ENCODE data around the gene ANKRD65. TPM values are rescaled to one million over a fixed set of nuclear protein-coding genes. Genes with fewer than 3 reads are reported as not detected.

ANKRD65 gene
- total RNA-seq, 1 experiment from 2014 or later, result 14.7 TPM

DNA sequence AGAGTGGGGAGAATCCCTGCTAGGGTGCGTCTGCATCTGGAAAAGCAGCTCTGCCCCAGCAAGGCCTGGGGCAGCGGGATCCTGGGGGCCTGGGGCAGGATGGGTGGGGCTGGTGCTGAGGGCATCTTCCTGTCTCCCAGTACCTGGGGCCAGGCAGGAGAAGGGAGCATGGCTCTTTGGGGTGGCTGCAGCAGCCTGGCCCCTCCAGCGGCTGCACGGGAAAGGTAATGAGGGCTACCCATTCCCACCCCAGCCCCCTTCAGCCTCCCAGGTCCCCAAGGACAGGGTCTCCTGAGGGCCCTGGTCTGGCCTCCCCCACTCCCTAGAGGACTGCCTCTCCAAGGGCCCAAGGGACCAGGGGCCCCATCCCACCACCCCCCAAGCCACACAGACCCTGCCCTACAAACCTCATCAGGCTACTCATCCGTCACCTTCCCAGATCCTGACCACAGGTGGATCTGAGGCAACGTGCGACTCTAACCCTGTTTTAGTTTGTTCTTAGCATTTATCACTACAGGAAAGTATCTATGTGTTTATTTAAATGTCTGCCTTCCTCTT, 910 bp upstream of the ANKRD65 start:
- Histone ChIP-seq H3F3A (ENCODE audit: insufficient read depth, low read depth) (peaks cover 8% of the 10 kb centered on the region; the same call in 1 of the 2 replicates), H3K27me3 (ENCODE audit: insufficient read depth, low read depth) (no peaks in the 10 kb centered on the region), H2AFZ (peak overlapping the region; percentile 72; the same call in 1 of the 2 replicates), H3K36me3 (ENCODE audit: low read depth) (no peaks in the 10 kb centered on the region), H4K20me1 (ENCODE audit: insufficient read depth) (no peaks in the 10 kb centered on the region), H3K79me2 (ENCODE audit: low read depth) (no peaks in the 10 kb centered on the region), H3K9me3 (ENCODE audit: insufficient read depth, low read depth) (no peaks in the 10 kb centered on the region), H3K4me3 (no peak overlapping the region), H3K4me2 (peak overlapping the region; percentile 68), H3K27ac (peak overlapping the region; percentile 30; the same call in 1 of the 2 replicates), H3K4me1 (replicated peaks; ENCODE audit: insufficient read depth) (peaks cover 18% of the 10 kb centered on the region), H3K9me2 (ENCODE audit: insufficient read depth) (no peaks in the 10 kb centered on the region)
- POLR2A ChIA-PET (ENCODE audit: unreplicated experiment), result no interaction called here
- no TSS peak for BruUV-seq (replicated peaks)
- intact Hi-C loops (cut with micrococcal nuclease; ENCODE audit: unreplicated experiment), result loop anchor here (1.0 kb wide), 1 partner anchor 10 kb away; no protein-coding TSS in a partner anchor
- TF ChIP-seq EZH2 (IDR thresholded peaks at IDR 0.05; ENCODE audit: low read depth), result no peak
- TF ChIP-seq, protein P1, sequence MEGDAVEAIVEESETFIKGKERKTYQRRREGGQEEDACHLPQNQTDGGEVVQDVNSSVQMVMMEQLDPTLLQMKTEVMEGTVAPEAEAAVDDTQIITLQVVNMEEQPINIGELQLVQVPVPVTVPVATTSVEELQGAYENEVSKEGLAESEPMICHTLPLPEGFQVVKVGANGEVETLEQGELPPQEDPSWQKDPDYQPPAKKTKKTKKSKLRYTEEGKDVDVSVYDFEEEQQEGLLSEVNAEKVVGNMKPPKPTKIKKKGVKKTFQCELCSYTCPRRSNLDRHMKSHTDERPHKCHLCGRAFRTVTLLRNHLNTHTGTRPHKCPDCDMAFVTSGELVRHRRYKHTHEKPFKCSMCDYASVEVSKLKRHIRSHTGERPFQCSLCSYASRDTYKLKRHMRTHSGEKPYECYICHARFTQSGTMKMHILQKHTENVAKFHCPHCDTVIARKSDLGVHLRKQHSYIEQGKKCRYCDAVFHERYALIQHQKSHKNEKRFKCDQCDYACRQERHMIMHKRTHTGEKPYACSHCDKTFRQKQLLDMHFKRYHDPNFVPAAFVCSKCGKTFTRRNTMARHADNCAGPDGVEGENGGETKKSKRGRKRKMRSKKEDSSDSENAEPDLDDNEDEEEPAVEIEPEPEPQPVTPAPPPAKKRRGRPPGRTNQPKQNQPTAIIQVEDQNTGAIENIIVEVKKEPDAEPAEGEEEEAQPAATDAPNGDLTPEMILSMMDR (conservative IDR thresholded peaks at IDR 0.05), result no peak
- no peak for DNase-seq
- CTCF ChIA-PET, result interaction anchor here (0.7 kb wide), 1 partner anchor 24 kb away, joined by 3 read pairs; no protein-coding TSS in a partner anchor

DNA sequence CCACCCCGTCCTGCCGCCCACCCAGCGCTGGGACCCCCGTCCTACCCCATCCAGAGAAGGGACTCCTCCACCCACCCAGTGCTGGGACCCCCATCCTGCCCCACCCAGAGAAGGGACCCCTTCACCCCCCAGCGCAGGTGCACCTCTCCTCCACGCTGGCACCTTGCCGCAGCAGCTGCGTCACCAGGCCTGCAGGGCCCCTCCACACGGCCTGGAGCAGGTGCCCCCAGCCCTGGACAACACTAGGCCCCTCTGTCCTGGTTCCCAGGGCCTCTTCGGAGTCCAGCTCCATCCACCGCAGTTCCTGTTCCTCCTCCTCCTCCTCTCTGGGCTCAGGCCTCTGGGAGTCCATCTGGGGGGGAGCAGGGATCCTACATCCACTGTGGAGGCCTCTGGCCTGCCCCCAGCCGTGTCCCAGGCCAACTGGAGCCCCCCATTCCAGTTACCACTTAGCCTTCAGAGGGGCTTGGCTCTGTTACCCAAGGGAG, 378 bp downstream of the ANKRD65 start:
- H3K27me3 ChIP-seq (ENCODE audit: insufficient read depth, low read depth), result no peaks in the 10 kb centered on the region
- H3K4me1 ChIP-seq (replicated peaks; ENCODE audit: insufficient read depth), result peaks cover 18% of the 10 kb centered on the region
- no peak overlapping the region for H3K4me2 ChIP-seq
- intact Hi-C loops (cut with micrococcal nuclease; ENCODE audit: unreplicated experiment), result no loop called here
- no peak for DNase-seq
- no peaks in the 10 kb centered on the region for H3K9me3 ChIP-seq (ENCODE audit: insufficient read depth, low read depth)
- H3F3A ChIP-seq (ENCODE audit: insufficient read depth, low read depth), result peaks cover 8% of the 10 kb centered on the region; the same call in 1 of the 2 replicates
- H3K9me2 ChIP-seq (ENCODE audit: insufficient read depth), result no peaks in the 10 kb centered on the region
- ChIA-PET POLR2A (ENCODE audit: unreplicated experiment) (interaction anchor here (0.6 to 0.8 kb wide), 2 partner anchors 11 to 13 kb away, joined by 3 to 6 read pairs; no protein-coding TSS in a partner anchor), CTCF (interaction anchor here (0.6 to 0.8 kb wide), 2 partner anchors 10 to 113 kb away, joined by 3 to 4 read pairs; no protein-coding TSS in a partner anchor)
- TF ChIP-seq EZH2 (IDR thresholded peaks at IDR 0.05; ENCODE audit: low read depth), result no peak
- TF ChIP-seq, protein P1 (conservative IDR thresholded peaks at IDR 0.05), result no peak
- H3K79me2 ChIP-seq (ENCODE audit: low read depth), result no peaks in the 10 kb centered on the region
- H3K36me3 ChIP-seq (ENCODE audit: low read depth), result no peaks in the 10 kb centered on the region
- H3K27ac ChIP-seq, result no peak overlapping the region
- no peak overlapping the region for H2AFZ ChIP-seq
- no TSS peak for BruUV-seq (replicated peaks)
- H4K20me1 ChIP-seq (ENCODE audit: insufficient read depth), result no peaks in the 10 kb centered on the region
- no peak overlapping the region for H3K4me3 ChIP-seq

DNA sequence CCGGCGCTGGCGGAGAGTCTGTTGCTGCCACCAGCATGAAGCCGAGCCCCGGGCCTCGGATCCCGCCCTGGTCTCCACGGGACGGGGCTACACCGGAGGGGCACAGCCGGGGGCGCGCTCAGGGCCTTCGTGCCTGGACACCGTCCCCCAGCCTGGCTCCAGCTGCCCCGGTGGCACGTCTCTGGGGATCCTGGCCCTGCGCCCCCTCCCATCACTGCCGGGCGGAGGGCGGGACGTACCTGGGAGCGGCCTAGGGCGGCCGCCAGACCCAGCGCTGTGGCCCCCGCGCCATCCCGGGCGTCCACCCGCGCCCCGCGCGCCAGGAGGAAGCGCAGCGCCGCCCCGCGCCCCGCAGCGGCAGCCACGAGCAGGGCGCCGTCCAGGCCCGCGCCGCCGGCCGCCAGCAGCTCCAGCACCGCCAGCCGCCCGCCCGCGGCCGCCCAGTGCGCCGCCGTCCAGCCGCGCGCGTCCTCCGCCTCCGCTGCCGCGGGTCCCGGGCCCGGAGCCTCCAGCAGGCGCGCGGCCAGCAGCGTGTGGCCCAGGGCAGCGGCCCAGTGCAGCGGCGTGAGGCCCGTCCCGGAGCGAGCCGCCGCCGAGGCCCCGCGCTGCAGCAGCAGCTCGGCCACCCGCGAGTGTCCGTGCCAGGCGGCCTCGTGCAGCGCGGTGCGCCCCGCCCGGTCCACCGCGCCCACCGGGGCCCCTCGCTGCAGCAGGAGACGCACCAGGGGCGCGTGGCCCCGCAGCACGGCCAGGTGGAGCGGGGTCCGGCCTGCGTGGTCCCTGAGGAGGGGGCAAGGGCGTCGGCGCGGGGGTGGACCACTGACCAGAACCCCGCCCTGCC, 1.0 kb downstream of the ANKRD65 start:
- ChIA-PET POLR2A (ENCODE audit: unreplicated experiment) (interaction anchor here (0.6 to 0.8 kb wide), 3 partner anchors 12 to 16 kb away, joined by 3 to 6 read pairs (median 4); partner anchors contain the start of gene VWA1), CTCF (no interaction called here)
- no peaks in the 10 kb centered on the region for H4K20me1 ChIP-seq (ENCODE audit: insufficient read depth)
- no peaks in the 10 kb centered on the region for H3K9me3 ChIP-seq (ENCODE audit: insufficient read depth, low read depth)
- H2AFZ ChIP-seq, result no peak overlapping the region
- intact Hi-C loops (cut with micrococcal nuclease; ENCODE audit: unreplicated experiment), result no loop called here
- H3K27ac ChIP-seq, result no peak overlapping the region
- H3K4me3 ChIP-seq, result no peak overlapping the region
- no TSS peak for BruUV-seq (replicated peaks)
- H3K4me2 ChIP-seq, result no peak overlapping the region
- TF ChIP-seq, protein P1 (conservative IDR thresholded peaks at IDR 0.05), result no peak
- no peak for TF ChIP-seq EZH2 (IDR thresholded peaks at IDR 0.05; ENCODE audit: low read depth)
- H3K27me3 ChIP-seq (ENCODE audit: insufficient read depth, low read depth), result no peaks in the 10 kb centered on the region
- H3F3A ChIP-seq (ENCODE audit: insufficient read depth, low read depth), result peaks cover 8% of the 10 kb centered on the region; the same call in 1 of the 2 replicates
- H3K79me2 ChIP-seq (ENCODE audit: low read depth), result no peaks in the 10 kb centered on the region
- H3K36me3 ChIP-seq (ENCODE audit: low read depth), result no peaks in the 10 kb centered on the region
- H3K9me2 ChIP-seq (ENCODE audit: insufficient read depth), result no peaks in the 10 kb centered on the region
- no peak for DNase-seq
- peaks cover 18% of the 10 kb centered on the region for H3K4me1 ChIP-seq (replicated peaks; ENCODE audit: insufficient read depth)

All from PC-9 (cell line).